MCF 10A (cell line): ENCODE data around the gene LEMD2. TPM values are rescaled to one million over a fixed set of nuclear protein-coding genes. Genes with fewer than 3 reads are reported as not detected.
A peak's percentile ranks its signal among the peaks of the same experiment; 100 is the strongest.

Experiments used
- BruUV-seq: library from RNA; stranded (reverse); fragments of 400-500 nt; replicated peaks from 2 replicates; lab custom pipeline; 2021; lab: Mats Ljungman, UMichigan
- CTCF ChIA-PET: fragments of 300-600 bp; sonication (Branson Sonifier 250); formaldehyde crosslinking; extraction: SDS; loops from one replicate; lab custom pipeline; 2021; ENCODE audit warnings: antibody characterized with exemption, inconsistent platforms; lab: Yijun Ruan, JAX
- POLR2A ChIA-PET: fragments of 300-600, 350-650 bp; sonication (Branson Sonifier 250); formaldehyde crosslinking; extraction: SDS; loops from one replicate; lab custom pipeline; 2020; ENCODE audit warnings: antibody characterized with exemption, inconsistent platforms; lab: Yijun Ruan, JAX
- DNase-seq: peaks from one replicate; pipeline ENCODE4 v3.0.0-alpha.2; 2018; ENCODE audit not compliant: unreplicated experiment
- H3K27ac Mint-ChIP-seq: one replicate; pipeline ENCODE4 v1.8.0; 2022; ENCODE audit warnings: mild to moderate bottlenecking, low read depth, mixed read lengths; ENCODE audit not compliant: unreplicated experiment
- H3K27me3 Mint-ChIP-seq: one replicate; pipeline ENCODE4 v1.8.0; 2022; ENCODE audit warnings: mixed read lengths; ENCODE audit not compliant: insufficient read depth, unreplicated experiment
- H3K36me3 Mint-ChIP-seq: one replicate; pipeline ENCODE4 v1.8.0; 2022; ENCODE audit warnings: mild to moderate bottlenecking, moderate library complexity, mixed read lengths; ENCODE audit not compliant: insufficient read depth, unreplicated experiment
- H3K4me1 Mint-ChIP-seq: one replicate; pipeline ENCODE4 v1.8.0; 2022; ENCODE audit warnings: mixed read lengths; ENCODE audit not compliant: insufficient read depth, unreplicated experiment
- H3K4me3 Mint-ChIP-seq: one replicate; pipeline ENCODE4 v1.8.0; 2022; ENCODE audit warnings: mild to moderate bottlenecking, moderate library complexity, mixed read lengths; ENCODE audit not compliant: unreplicated experiment
- H3K9me3 Mint-ChIP-seq: one replicate; pipeline ENCODE4 v1.8.0; 2022; ENCODE audit warnings: mixed read lengths; ENCODE audit not compliant: unreplicated experiment
- CTCF ChIP-seq: fragments of 200-600 bp; IDR thresholded peaks from one replicate; pipeline ENCODE4 v1.8.0; 2022; ENCODE audit warnings: antibody characterized with exemption, mild to moderate bottlenecking; ENCODE audit not compliant: unreplicated experiment
- intact Hi-C: fragments of 100-400 bp; cut with micrococcal nuclease; formaldehyde crosslinking; loops from 2 replicates; pipeline ENCODE4 v1.14.1; 2022
- total RNA-seq: library from RNA; stranded (reverse); gene quantifications from 2 replicates; pipeline ENCODE4 v1.2.3, GENCODE V29; 2022

The LEMD2 gene
- total RNA-seq, 1 experiment from 2014 or later, result 70.5 TPM

GRCh38 chr6:33823806-33824205, 34.9 kb upstream of the LEMD2 start:
- Mint-ChIP-seq H3K9me3 (no peaks in the 10 kb centered on the region), H3K27ac (peak overlapping the region; percentile 99), H3K4me1 (peaks cover 12% of the 10 kb centered on the region), H3K4me3 (no peak overlapping the region), H3K36me3 (peaks cover 5% of the 10 kb centered on the region), H3K27me3 (peaks cover 6% of the 10 kb centered on the region)
- no peak for TF ChIP-seq CTCF
- ChIA-PET POLR2A (interaction anchor here (0.9 to 1.5 kb wide), 4 partner anchors 12 to 36 kb away, joined by 4 to 9 read pairs (median 6); partner anchors contain the start of gene LEMD2), CTCF (interaction anchor here (0.7 to 0.9 kb wide), 2 partner anchors 17 to 323 kb away, joined by 3 to 4 read pairs; no protein-coding TSS in a partner anchor)
- no TSS peak for BruUV-seq
- intact Hi-C loops, result loop anchor here (1.0 kb wide), 1 partner anchor 203 kb away; no protein-coding TSS in a partner anchor
- no peak for DNase-seq

GRCh38 chr6:33822575-33823395, 33.9 kb upstream of the LEMD2 start:
- H3K27ac Mint-ChIP-seq, result no peak overlapping the region
- intact Hi-C loops, result no loop called here
- BruUV-seq, result no TSS peak

GRCh38 chr6:33820784-33821520, 32.0 kb upstream of the LEMD2 start:
- ChIA-PET CTCF (no interaction called here), POLR2A (interaction anchor here (1.1 kb wide), 1 partner anchor 32 kb away, joined by 4 read pairs; the partner anchor contains the start of gene LEMD2)
- Mint-ChIP-seq H3K27me3 (peaks cover 28% of the 10 kb centered on the region), H3K36me3 (no peaks in the 10 kb centered on the region), H3K4me1 (peaks cover 12% of the 10 kb centered on the region), H3K9me3 (no peaks in the 10 kb centered on the region), H3K27ac (no peak overlapping the region), H3K4me3 (no peak overlapping the region)
- no TSS peak for BruUV-seq
- TF ChIP-seq CTCF, result no peak
- no peak for DNase-seq
- intact Hi-C loops, result no loop called here

More at GRCh38 chr6:33822575-33823395, 33.9 kb upstream of the LEMD2 start:
- peaks cover 12% of the 10 kb centered on the region for H3K4me1 Mint-ChIP-seq
- DNase-seq, result peak; percentile 51
- H3K9me3 Mint-ChIP-seq, result no peaks in the 10 kb centered on the region
- peaks cover under 1% of the 10 kb centered on the region for H3K36me3 Mint-ChIP-seq
- POLR2A ChIA-PET, result interaction anchor here (0.9 kb wide), 1 partner anchor 17 kb away, joined by 4 read pairs; no protein-coding TSS in a partner anchor
- no peak overlapping the region for H3K4me3 Mint-ChIP-seq
- TF ChIP-seq CTCF, result no peak
- H3K27me3 Mint-ChIP-seq, result peaks cover 12% of the 10 kb centered on the region
- CTCF ChIA-PET, result interaction anchor here (0.6 kb wide), 1 partner anchor 14 kb away, joined by 4 read pairs; no protein-coding TSS in a partner anchor
